ENCODE data around the gene MCRIP1. TPM values are rescaled to one million over a fixed set of nuclear protein-coding genes. Genes with fewer than 3 reads are reported as not detected.
A peak's percentile ranks its signal among the peaks of the same experiment; 100 is the strongest.

The MCRIP1 gene
- total and polyA plus RNA-seq, 9 of the 15 experiments (the other 6 are each of a cell fraction or from before 2014, with no cell fraction given) = 0.39 to 35.8 (median 9.7) TPM

GRCh38 chr17:81833921-81834830, 1.1 kb upstream of the MCRIP1 start (continued):
- TF ChIP-seq JUN (IDR thresholded peaks at IDR 0.05; ENCODE audit: borderline replicate concordance, low read depth, low read length) = no peak
- TF ChIP-seq JUN (CRISPR knock-in tag; IDR thresholded peaks at IDR 0.05; ENCODE audit: borderline replicate concordance) = 0 out of 2 replicates have a peak, but pooled peaks have one; percentile 5
- TF ChIP-seq E2F5 (CRISPR knock-in tag; IDR thresholded peaks at IDR 0.05) = peak; percentile 9; the same call in 1 of the 2 replicates
- TF ChIP-seq MED1 (CRISPR knock-in tag; IDR thresholded peaks at IDR 0.05; ENCODE audit: borderline replicate concordance) = 0 out of 2 replicates have a peak, but pooled peaks have one; percentile 20
- no peak for TF ChIP-seq U2AF2 (optimal IDR thresholded peaks at IDR 0.05; ENCODE audit: low read depth, low read length)
- no peak for TF ChIP-seq ZBTB40 (IDR thresholded peaks at IDR 0.05)
- no peak for TF ChIP-seq ZBTB40 (CRISPR knock-in tag; IDR thresholded peaks at IDR 0.05)

Data from K562 (cell line).